HG03575 (cell line): ENCODE results near the gene TAF8.

Experiments used
- ATAC-seq: cut with Tn5 transposase; IDR thresholded peaks from one replicate; pipeline ENCODE4 v1.9.1; 2021; ENCODE audit not compliant: unreplicated experiment, insufficient number of reproducible peaks, low FRiP score; ENCODE audit errors: extremely low read depth

The TAF8 gene

GRCh38 chr6:42112351-42112750 is 62.0 kb downstream of the TAF8 start:
- ATAC-seq, result no peak

- no peak for ATAC-seq
Measured at GRCh38 chr6:42113936-42114636, 63.8 kb downstream of the TAF8 start.

- no peak for ATAC-seq
Measured at GRCh38 chr6:42117843-42118161, 67.5 kb downstream of the TAF8 start.

- no peak for ATAC-seq
Measured at GRCh38 chr6:42118162-42119001, 68.1 kb downstream of the TAF8 start.

GRCh38 chr6:42120895-42121865 is 70.9 kb downstream of the TAF8 start:
- ATAC-seq, result no peak

- no peak for ATAC-seq
Measured at GRCh38 chr6:42123379-42124103, 73.2 kb downstream of the TAF8 start.

GRCh38 chr6:42124223-42124836 is 74.0 kb downstream of the TAF8 start:
- no peak for ATAC-seq

- no peak for ATAC-seq
Measured at GRCh38 chr6:42125231-42125630, 74.9 kb downstream of the TAF8 start.

- no peak for ATAC-seq
Measured at GRCh38 chr6:42125663-42126062, 75.3 kb downstream of the TAF8 start.

- no peak for ATAC-seq
Measured at GRCh38 chr6:42128460-42129359, 78.4 kb downstream of the TAF8 start.

- ATAC-seq, result no peak
Measured at GRCh38 chr6:42129360-42129676, 79.0 kb downstream of the TAF8 start.

GRCh38 chr6:42131531-42131930 is 81.2 kb downstream of the TAF8 start:
- no peak for ATAC-seq

- no peak for ATAC-seq
Measured at GRCh38 chr6:42133926-42134325, 83.6 kb downstream of the TAF8 start.

GRCh38 chr6:42135161-42135560 is 84.8 kb downstream of the TAF8 start:
- no peak for ATAC-seq

GRCh38 chr6:42135722-42136121 is 85.4 kb downstream of the TAF8 start:
- ATAC-seq, result no peak

GRCh38 chr6:42136508-42137193 is 86.3 kb downstream of the TAF8 start:
- ATAC-seq, result no peak
